Skin epidermis (tissue), 12 donors: Measurements from ENCODE around the gene KRT32.
A peak's percentile ranks its signal among the peaks of the same experiment; 100 is the strongest.

Experiments
- H3K27ac ChIP-seq, 21 experiments: fragments of 200-600 bp; sonication (generic) in 11 of 21; one replicate each; pipeline ENCODE4 v1.5.0; 2020; ENCODE audit warnings: mild to moderate bottlenecking in 3 of 21, inconsistent platforms in 2 of 21, moderate library complexity in 2 of 21
- H3K4me3 ChIP-seq, 7 experiments: fragments of 200-600 bp; sonication (generic) in 2 of 7; one replicate each; pipeline ENCODE4 v1.5.0; 2020; ENCODE audit warnings: inconsistent platforms in 2 of 7, mild to moderate bottlenecking in 2 of 7, moderate library complexity in 1 of 7

KRT32 gene

GRCh38 chr17:41466988-41467387 lies at the start of gene KRT32:
KRT32 (minus strand) TSS chr17:41467386; CDS start chr17:41467325, 61 bp downstream.
- Histone ChIP-seq H3K27ac (no peak within 1 kb of the TSS), H3K4me3 (no peak within 1 kb of the TSS)

GRCh38 chr17:41516830-41517283 lies 49.7 kb upstream of the KRT32 start:
- H3K27ac ChIP-seq: peak overlapping the region in 7 of 21 experiments; percentile 8 to 68 (median 46)
- H3K4me3 ChIP-seq: peak overlapping the region in 5 of 7 experiments; percentile 12 to 49 (median 37)

DNA sequence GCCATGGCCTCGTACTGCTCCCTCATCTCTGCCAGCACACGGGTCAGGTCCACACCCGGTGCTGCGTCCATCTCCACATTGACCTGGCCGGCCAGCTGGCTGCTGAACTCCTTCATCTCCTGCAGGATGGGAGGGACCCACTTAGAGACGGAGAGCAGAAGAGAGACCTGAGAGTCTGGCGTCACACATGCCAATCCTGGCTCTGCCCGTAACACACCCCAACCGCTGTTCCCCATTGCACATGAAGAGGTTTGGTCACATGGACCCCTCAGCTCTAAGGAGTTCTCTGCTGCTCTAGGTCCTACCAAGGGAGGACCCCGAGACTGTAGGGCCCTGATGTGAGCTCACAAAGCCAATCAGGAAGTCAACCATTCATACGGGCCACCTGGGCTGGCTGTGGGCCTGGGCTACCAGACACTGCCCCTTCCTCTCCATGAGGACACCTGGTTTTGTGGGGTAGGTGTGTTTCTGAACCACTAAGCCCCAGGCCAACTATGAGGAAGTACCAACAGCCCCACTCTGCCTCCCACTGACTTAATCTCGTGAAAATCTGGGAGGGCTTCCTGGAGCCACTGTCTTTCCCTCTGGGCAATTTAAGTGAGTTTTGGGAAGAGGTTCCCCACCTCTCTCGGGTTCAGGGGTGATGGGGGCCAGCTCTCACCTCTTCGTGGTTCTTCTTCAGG lies 49.1 kb upstream of the KRT32 start:
- Histone ChIP-seq H3K4me3 (peak overlapping the region in 5 of 7 experiments; percentile 4 to 49 (median 37)), H3K27ac (peak overlapping the region in 7 of 21 experiments; percentile 2 to 68 (median 29))

- Histone ChIP-seq H3K27ac (no peak overlapping the region), H3K4me3 (no peak overlapping the region)
Measured at GRCh38 chr17:41513168-41513547, 46.0 kb upstream of the KRT32 start.

DNA sequence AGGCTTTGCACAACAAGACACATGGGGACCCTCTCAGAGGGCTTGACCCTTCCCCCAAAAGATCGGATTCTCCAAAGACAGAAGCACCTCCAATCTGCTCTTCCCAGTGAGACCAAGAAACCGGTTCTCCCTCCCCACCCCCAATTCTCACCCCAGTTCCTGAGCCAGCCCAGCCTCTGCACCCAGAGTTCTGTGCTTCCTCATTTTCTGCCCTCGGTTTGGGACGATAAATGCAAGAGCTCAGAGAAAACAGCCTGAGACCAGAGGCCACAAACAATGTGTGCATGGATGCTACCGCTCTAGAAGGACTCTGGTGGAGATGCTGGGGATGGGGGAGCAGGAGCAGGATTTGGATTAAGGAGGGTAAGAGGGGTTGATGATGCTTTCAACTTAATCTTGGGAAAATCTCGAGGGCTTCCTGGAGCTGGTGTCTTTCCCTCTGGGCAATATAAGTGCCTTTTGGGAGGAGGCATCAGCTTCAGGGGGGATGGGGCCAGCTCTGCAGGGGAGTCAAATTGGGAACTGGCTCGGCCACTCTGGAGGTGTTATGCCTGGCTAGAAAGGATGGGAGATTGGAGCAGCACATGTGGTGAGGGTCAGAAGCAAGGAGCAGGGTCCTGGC lies 45.5 kb upstream of the KRT32 start:
- Histone ChIP-seq H3K4me3 (no peak overlapping the region), H3K27ac (no peak overlapping the region)

DNA sequence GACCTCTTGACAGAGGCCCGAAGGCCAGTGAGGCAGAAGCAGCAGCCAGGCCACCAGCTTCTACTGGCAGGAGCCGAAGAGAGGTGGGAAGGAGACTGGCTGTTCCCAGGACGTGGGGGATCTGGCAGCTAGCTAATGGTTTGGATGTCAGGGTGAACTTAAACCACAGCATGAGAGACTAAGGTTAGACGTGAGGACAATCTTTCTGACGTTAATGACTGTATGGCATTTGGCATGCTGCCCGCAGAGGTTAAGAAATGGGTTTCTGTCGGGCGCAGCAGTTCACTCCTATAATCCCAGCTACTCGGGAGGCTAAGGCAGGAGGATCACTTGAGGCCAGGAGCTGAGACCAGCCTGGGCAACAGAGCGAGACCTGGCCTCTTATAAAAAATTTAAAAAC lies 44.5 kb upstream of the KRT32 start:
- Histone ChIP-seq H3K27ac (no peak overlapping the region), H3K4me3 (no peak overlapping the region)

GRCh38 chr17:41511116-41511515 lies 43.9 kb upstream of the KRT32 start:
- no peak overlapping the region for H3K4me3 ChIP-seq
- no peak overlapping the region for H3K27ac ChIP-seq

DNA sequence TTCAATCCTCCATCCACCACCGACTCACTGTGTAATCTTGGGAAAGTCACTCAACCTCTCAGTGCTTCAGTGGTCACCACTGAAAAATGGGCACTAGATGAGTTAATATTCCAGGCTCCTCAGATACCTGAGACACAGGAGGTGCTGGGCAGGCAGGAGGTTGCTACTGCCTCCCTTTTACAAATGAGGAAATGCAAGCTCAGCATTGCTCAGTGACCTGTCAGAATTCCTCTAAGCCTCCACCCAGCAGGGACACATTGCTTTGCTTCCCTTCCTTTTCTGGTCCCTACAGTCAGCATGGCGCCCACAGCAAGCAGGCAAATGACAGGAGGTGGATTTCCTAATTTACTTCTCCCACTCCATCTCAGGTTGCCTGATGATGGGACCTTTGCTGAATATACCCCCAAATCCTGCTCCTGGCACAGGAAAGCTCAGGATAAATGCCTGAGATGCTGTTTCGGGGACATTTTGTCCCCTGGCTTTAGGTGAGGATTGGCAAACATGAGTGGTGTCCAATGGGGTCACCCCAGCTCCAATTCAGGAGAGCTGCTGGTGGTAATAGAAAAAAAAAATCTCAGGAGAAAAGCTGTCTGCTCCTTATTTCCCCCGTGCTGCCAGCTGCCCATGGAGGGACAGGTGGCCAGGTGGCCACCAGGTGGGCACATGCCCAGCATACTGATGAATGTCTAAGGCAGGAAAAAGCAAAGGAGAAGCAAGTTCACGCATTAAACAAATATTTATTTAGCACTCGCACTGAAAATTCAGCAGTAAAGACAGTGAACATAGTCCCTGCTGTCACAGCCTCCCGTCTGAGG lies 43.3 kb upstream of the KRT32 start:
- Histone ChIP-seq H3K27ac (no peak overlapping the region), H3K4me3 (no peak overlapping the region)

DNA sequence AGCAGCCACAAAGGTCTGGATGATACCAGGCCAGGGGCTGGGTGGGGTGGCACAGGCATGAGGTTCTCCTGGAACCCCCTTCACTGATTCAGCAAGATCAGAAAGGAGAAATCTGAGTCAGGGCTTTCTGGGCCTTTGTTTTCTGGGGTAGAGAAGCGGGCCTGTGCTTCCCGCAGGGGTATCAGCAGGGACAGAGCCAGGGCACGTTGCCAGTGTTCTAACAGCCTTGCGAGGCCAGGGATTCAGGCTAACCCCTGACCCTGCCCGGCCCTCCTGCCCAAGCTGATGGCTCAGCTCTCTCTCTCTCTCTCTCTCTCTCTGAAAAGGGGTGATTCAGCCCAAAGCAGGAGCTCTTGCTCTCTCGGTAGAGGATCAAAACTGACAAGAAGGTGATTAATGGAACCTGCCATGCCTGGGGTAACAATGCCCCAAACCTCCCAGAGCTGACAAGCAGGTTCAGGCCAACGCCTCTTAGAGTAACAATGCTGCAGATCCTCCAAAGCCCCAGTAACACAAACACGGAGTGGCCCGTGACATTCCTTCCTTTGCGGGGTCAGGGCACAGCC lies 40.2 kb upstream of the KRT32 start:
- H3K4me3 ChIP-seq: no peak overlapping the region

DNA sequence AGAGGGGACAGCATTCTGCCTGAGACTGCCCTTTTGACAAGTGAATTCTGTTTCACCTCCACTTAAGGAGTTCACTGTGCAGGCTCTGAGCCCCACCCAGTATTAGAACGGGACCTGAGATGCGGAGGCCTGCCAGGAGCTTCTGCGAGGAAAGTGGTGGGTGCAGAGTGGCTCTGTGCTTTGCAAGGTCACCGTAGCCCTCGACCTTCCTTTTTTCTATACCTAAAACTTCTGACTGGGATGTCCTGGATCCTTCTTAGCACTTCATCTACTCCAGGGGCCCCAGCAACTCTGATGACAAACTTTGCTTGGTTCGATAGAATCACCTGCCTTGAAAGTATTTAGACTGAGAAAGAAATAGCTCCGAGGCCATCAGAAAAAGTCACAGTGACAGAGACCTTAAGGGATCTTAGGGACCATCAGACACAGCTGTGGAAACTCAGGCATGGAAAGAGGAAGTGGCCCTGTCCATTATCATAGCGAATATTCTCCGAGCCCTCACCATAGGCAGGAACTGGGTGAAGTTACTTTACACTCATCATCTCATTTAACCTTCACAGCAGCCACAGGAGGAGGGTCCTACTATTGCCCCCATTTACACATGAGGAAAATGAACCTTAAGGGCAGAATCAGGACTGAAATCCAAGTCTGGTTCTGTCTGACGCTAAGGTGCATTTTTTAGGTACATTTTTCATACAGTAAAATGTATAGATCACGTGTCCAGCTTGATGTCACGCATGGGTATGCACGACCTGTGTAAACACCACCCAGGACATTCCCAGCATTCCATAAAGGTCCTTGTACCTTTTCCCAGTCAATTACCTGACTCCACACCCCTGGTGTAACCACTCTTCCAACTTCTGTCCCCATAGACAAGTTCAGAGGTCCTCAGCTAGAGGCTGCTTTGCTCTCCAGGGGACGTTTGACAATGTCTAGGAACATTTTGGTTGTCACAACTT lies 38.9 kb upstream of the KRT32 start:
- H3K27ac ChIP-seq: no peak overlapping the region
- no peak overlapping the region for H3K4me3 ChIP-seq

More for the DNA sequence above, 40.2 kb upstream of the KRT32 start:
- peak overlapping the region in 1 of 21 experiments; percentile 14 for H3K27ac ChIP-seq

GRCh38 chr17:41505007-41505808 lies 38.0 kb upstream of the KRT32 start, which contains the start of gene KRT13:
KRT13 (minus strand) TSS chr17:41505612; CDS start chr17:41505550, 62 bp downstream.
- H3K4me3 ChIP-seq: no peak within 1 kb of the TSS
- no peak within 1 kb of the TSS for H3K27ac ChIP-seq

DNA sequence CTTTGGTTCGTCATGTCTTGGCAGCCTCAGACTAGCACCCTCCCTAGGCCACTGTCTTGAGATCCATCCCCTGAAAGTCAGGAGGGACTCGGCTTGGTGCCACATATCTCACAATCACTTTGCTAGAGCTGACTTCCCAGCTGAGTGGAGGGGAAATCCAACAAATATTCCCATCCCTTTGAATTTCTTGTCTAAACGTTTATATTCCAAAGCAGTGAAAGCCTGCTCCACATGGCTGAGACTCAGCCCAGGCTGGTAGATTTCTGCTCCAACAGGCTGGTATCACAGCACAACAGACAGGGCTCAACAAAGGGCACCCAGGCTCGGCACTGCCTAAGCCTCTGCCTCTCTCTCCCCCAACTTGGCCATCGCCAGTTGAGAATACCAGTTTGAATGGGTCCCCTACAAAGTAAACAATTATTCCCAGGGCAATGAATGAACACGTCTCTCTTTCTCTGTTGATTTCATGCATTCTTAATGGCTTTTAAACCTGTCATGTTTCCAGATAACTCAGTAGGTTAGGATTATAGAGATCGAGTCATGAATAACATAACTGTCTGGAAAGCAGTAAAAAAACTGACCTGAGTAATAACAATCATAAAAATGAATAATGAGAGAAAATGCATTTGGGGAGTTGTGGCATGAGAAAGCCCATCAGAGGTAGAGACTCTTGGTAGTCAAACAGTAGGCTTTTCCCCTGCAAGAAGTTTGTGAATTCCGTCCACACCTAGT lies 37.2 kb upstream of the KRT32 start:
- no peak overlapping the region for H3K27ac ChIP-seq
- H3K4me3 ChIP-seq: no peak overlapping the region

DNA sequence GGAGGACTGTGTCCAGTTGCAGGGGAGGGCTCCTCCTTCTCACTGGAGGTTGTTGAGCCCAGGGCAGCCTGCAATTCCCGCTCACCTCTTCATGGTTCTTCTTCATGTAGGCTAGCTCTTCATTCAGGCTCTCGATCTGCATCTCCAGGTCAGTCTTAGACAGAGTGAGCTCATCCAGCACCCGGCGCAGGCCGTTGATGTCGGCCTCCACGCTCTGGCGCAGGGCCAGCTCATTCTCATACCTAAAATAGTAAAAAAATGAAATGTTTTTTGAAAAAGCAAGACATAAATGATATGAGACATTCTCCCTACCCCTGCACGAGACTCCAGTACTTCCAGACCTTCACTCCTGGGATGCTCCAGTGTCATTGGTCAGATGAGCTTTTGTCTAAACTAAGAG lies 36.0 kb upstream of the KRT32 start:
- no peak overlapping the region for H3K27ac ChIP-seq
- no peak overlapping the region for H3K4me3 ChIP-seq

DNA sequence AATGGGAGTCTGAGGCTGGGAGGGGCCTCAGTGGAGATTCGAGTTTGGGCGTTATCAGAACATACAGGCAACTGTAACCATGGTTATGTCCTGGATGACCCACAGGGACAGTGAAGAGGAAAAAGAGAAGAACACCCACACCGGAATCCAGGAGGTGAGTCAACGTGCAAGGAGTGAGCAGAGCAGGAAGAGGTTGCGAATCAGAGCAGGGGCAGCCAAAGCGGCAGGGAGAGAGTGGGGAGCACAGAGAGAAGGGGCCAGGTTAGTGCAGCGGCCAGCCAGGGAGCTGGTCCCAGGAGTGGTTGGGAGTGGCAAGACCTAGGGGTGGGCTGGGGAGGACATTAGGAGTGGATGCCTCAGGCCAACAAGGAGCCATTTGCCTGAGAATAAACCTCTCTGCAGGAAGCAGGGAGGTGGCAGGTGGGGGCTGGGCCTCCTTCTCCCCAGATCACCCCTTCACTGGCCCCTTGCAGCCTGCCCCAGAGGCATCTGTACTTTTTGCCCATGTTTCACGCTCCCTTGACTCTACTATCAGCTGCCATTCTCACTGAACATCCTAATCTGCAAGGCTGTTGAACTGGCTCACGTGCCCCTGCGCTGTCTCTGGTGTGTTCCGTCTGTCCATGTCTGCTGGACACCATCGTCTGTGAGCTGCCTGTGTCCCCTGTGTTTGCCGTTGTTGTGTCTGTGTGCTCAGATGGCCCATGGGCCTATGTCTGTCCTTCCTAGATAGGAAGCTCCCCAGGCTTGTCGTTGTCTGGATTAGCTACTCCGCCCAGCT lies 33.1 kb upstream of the KRT32 start:
- H3K4me3 ChIP-seq: no peak overlapping the region
- H3K27ac ChIP-seq: peak overlapping the region in 2 of 21 experiments; percentile 8 to 26

- H3K27ac ChIP-seq: no peak overlapping the region
Measured at GRCh38 chr17:41499714-41500113, 32.5 kb upstream of the KRT32 start.

DNA sequence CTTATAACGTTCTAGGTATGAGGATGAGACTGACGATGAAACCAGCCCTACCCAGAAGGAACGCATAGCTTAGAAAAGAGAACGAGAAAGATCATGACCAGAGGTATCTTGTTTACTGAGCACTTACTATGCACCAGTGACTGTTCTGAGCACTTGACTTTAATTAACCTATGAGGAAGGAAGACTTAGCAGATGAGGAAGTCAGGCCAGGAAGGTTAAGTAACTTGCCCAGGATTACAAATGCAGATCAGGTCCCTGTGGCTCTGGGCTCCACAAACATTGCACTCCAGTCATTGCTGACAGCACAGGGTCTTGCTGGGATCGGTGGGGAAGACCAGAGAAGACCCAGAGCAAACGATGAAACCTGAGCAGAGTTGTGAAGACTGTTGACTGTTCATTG lies 31.1 kb upstream of the KRT32 start:
- Histone ChIP-seq H3K27ac (peak overlapping the region in 4 of 21 experiments; percentile 1 to 70 (median 57)), H3K4me3 (no peak overlapping the region)

More at GRCh38 chr17:41499714-41500113, 32.5 kb upstream of the KRT32 start:
- no peak overlapping the region for H3K4me3 ChIP-seq
